ENCODE results near the gene CYTH1.

DNA sequence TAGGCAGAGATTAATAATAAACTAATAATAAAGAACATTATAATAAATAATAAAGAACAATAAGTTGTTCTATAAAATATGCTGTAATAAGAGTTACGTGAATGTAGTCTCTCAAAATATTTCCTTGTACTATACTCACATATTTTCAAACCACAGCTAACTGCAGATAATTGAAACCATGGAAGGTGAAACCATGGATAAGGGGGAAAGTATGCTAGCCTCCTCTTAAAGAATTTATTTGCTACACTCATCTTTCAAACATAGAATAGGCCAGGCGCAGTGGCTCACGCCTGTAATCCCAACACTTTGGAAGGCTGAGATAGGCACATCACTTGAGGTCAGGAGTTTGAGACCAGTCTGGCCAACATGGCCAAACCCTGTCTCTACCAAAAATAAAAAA, 18.5 kb downstream of the CYTH1 start:
- TF ChIP-seq EP300 (conservative IDR thresholded peaks at IDR 0.05; ENCODE audit: poor library complexity, severe bottlenecking) (no peak), EZH2 (IDR thresholded peaks at IDR 0.05; ENCODE audit: borderline replicate concordance, insufficient read depth, low read length, poor library complexity, severe bottlenecking) (no peak), POLR2AphosphoS5 (IDR thresholded peaks at IDR 0.05) (no peak), MXI1 (conservative IDR thresholded peaks at IDR 0.05; ENCODE audit: poor library complexity, severe bottlenecking) (no peak), TAF1 (IDR thresholded peaks at IDR 0.05; ENCODE audit: low read depth) (no peak), SMC3 (conservative IDR thresholded peaks at IDR 0.05; ENCODE audit: poor library complexity) (no peak)
- TF ChIP-seq, protein P1, sequence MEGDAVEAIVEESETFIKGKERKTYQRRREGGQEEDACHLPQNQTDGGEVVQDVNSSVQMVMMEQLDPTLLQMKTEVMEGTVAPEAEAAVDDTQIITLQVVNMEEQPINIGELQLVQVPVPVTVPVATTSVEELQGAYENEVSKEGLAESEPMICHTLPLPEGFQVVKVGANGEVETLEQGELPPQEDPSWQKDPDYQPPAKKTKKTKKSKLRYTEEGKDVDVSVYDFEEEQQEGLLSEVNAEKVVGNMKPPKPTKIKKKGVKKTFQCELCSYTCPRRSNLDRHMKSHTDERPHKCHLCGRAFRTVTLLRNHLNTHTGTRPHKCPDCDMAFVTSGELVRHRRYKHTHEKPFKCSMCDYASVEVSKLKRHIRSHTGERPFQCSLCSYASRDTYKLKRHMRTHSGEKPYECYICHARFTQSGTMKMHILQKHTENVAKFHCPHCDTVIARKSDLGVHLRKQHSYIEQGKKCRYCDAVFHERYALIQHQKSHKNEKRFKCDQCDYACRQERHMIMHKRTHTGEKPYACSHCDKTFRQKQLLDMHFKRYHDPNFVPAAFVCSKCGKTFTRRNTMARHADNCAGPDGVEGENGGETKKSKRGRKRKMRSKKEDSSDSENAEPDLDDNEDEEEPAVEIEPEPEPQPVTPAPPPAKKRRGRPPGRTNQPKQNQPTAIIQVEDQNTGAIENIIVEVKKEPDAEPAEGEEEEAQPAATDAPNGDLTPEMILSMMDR (IDR thresholded peaks at IDR 0.05; ENCODE audit: poor library complexity, severe bottlenecking), result no peak
- TF ChIP-seq, protein P2, sequence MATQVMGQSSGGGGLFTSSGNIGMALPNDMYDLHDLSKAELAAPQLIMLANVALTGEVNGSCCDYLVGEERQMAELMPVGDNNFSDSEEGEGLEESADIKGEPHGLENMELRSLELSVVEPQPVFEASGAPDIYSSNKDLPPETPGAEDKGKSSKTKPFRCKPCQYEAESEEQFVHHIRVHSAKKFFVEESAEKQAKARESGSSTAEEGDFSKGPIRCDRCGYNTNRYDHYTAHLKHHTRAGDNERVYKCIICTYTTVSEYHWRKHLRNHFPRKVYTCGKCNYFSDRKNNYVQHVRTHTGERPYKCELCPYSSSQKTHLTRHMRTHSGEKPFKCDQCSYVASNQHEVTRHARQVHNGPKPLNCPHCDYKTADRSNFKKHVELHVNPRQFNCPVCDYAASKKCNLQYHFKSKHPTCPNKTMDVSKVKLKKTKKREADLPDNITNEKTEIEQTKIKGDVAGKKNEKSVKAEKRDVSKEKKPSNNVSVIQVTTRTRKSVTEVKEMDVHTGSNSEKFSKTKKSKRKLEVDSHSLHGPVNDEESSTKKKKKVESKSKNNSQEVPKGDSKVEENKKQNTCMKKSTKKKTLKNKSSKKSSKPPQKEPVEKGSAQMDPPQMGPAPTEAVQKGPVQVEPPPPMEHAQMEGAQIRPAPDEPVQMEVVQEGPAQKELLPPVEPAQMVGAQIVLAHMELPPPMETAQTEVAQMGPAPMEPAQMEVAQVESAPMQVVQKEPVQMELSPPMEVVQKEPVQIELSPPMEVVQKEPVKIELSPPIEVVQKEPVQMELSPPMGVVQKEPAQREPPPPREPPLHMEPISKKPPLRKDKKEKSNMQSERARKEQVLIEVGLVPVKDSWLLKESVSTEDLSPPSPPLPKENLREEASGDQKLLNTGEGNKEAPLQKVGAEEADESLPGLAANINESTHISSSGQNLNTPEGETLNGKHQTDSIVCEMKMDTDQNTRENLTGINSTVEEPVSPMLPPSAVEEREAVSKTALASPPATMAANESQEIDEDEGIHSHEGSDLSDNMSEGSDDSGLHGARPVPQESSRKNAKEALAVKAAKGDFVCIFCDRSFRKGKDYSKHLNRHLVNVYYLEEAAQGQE (IDR thresholded peaks at IDR 0.05; ENCODE audit: borderline replicate concordance), result no peak

All from neural cell (in vitro differentiated cells).